HepG2 (cell line): ENCODE measurements around the gene TMEM35A. TPM values are rescaled to one million over a fixed set of nuclear protein-coding genes. Genes with fewer than 3 reads are reported as not detected.

Experiments used
- ATAC-seq: fragments of 200-7000 bp; cut with Tn5 transposase; 3 replicates; pipeline ENCODE4 v1.9.1; 2020; ENCODE audit warnings: mild to moderate bottlenecking, moderate library complexity
- BruUV-seq: library from RNA; stranded (reverse); fragments of 400-500 nt; replicated peaks from 2 replicates; lab custom pipeline; 2021; lab: Mats Ljungman, UMichigan
- CTCF ChIA-PET: fragments of 300-600 bp; formaldehyde crosslinking; extraction: SDS; loops from one replicate; lab custom pipeline; 2021; ENCODE audit warnings: low total read pairs, inconsistent platforms, low intra/inter-chr PET ratio; lab: Yijun Ruan, JAX
- POLR2A ChIA-PET: fragments of 350-600 bp; sonication (Branson Sonifier 250); formaldehyde crosslinking; loops from one replicate; lab custom pipeline; 2020; ENCODE audit warnings: antibody characterized with exemption, inconsistent platforms; lab: Yijun Ruan, JAX
- DNase-seq: peaks from one replicate; pipeline ENCODE4 v3.0.0-alpha.2; 2015; ENCODE audit warnings: low spot score
- FAIRE-seq: peaks from 3 replicates; lab custom pipeline; 2011; peaks lifted over from hg19 to GRCh38; lab: Jason Lieb, UNC
- H2AFZ ChIP-seq: one replicate; pipeline ENCODE4 v1.6.1; 2011; ENCODE audit warnings: low read length, inconsistent platforms
- H3K27ac ChIP-seq: fragments of 300-600 bp; 3 replicates; pipeline ENCODE4 v1.8.0; 2011; ENCODE audit warnings: mixed run types, mild to moderate bottlenecking, mixed read lengths, low read length, inconsistent platforms; ENCODE audit not compliant: insufficient read depth; ENCODE audit errors: extremely low read length
- H3K27me3 ChIP-seq, 2 experiments: fragments of 200-600 bp in 1 of 2; 2 replicates in 1 of 2; 3 replicates in 1 of 2; pipeline versions ENCODE4 v1.6.0 to v1.8.0; 2011; ENCODE audit warnings: low read length in 2 of 2, mild to moderate bottlenecking in 2 of 2, moderate library complexity in 2 of 2, inconsistent platforms in 1 of 2; ENCODE audit not compliant: insufficient read depth in 2 of 2, control insufficient read depth in 1 of 2
- H3K36me3 ChIP-seq, 2 experiments: fragments of 200-600 bp in 1 of 2; replicated peaks in 1 of 2; 2 replicates in 1 of 2; 3 replicates in 1 of 2; pipeline versions ENCODE4 v1.5.1 to v1.8.0; 2011; ENCODE audit warnings: low read length in 2 of 2, inconsistent platforms in 1 of 2; ENCODE audit not compliant: insufficient read depth in 2 of 2, control insufficient read depth in 1 of 2
- H3K4me1 ChIP-seq: 2 replicates; pipeline ENCODE4 v1.5.1; 2012; ENCODE audit warnings: low read length, inconsistent platforms; ENCODE audit not compliant: insufficient read depth
- H3K4me2 ChIP-seq: 2 replicates; pipeline ENCODE4 v1.6.0; 2011; ENCODE audit warnings: low read depth, low read length, inconsistent platforms
- H3K4me3 ChIP-seq, 3 experiments: fragments of 200-600 bp in 1 of 3; sonication (generic), shearing (Covaris generic) in 1 of 3; replicated peaks in 1 of 3; 2 replicates each; pipeline ENCODE4 v1.5.1; 2011 to 2016; ENCODE audit warnings: low read length in 3 of 3, inconsistent platforms in 2 of 3, low read depth in 2 of 3, mild to moderate bottlenecking in 2 of 3, control low read depth in 1 of 3, mixed read lengths in 1 of 3; ENCODE audit not compliant: insufficient read depth in 1 of 3
- H3K79me2 ChIP-seq: one replicate; pipeline ENCODE4 v1.6.1; 2011; ENCODE audit warnings: low read length, inconsistent platforms; ENCODE audit not compliant: insufficient read depth
- H3K9ac ChIP-seq: 2 replicates; pipeline ENCODE4 v1.6.0; 2011; ENCODE audit warnings: mild to moderate bottlenecking, low read depth, low read length, inconsistent platforms; ENCODE audit not compliant: insufficient read depth
- H3K9me3 ChIP-seq: 2 replicates; pipeline ENCODE4 v1.5.1; 2012; ENCODE audit warnings: mild to moderate bottlenecking, low read length
- H4K20me1 ChIP-seq: 2 replicates; pipeline ENCODE4 v1.6.0; 2011; ENCODE audit warnings: inconsistent platforms, mild to moderate bottlenecking, low read length, moderate library complexity; ENCODE audit not compliant: insufficient read depth
- DR1 ChIP-seq: sonication (generic); formaldehyde crosslinking; IDR thresholded peaks from 2 replicates; pipeline ENCODE4 v1.8.0; 2021; ENCODE audit warnings: mild to moderate bottlenecking, missing genetic modification reagents, inconsistent platforms
- GABPB1 ChIP-seq: IDR thresholded peaks from 2 replicates; pipeline ENCODE4 v1.6.1; 2016; ENCODE audit warnings: mild to moderate bottlenecking, missing genetic modification reagents, moderate library complexity, missing compliant biosample characterization
- KMT2A ChIP-seq: sonication (generic); formaldehyde crosslinking; IDR thresholded peaks from 2 replicates; pipeline ENCODE4 v1.4.0; 2020; ENCODE audit warnings: missing genetic modification reagents
- PTBP1 ChIP-seq: fragments of 200-400 bp; formaldehyde crosslinking; IDR thresholded peaks from 2 replicates; pipeline ENCODE4 v1.6.1; 2018; ENCODE audit warnings: low read length, low read depth; ENCODE audit not compliant: poor library complexity, severe bottlenecking
- RARA ChIP-seq: IDR thresholded peaks from 2 replicates; pipeline ENCODE4 v1.6.1; 2016; ENCODE audit warnings: missing genetic modification reagents, missing compliant biosample characterization
- SNAI1 ChIP-seq: sonication (generic); formaldehyde crosslinking; IDR thresholded peaks from 2 replicates; pipeline ENCODE4 v1.5.0; 2020; ENCODE audit warnings: mild to moderate bottlenecking, missing genetic modification reagents, borderline replicate concordance
- ZBTB8A ChIP-seq: sonication (generic); formaldehyde crosslinking; IDR thresholded peaks from 2 replicates; pipeline ENCODE4 v1.4.0; 2020; ENCODE audit warnings: mild to moderate bottlenecking, low read depth, missing genetic modification reagents, borderline replicate concordance
- ZNF350 ChIP-seq: sonication (generic); formaldehyde crosslinking; IDR thresholded peaks from 2 replicates; pipeline ENCODE4 v1.4.0; 2020; ENCODE audit warnings: mild to moderate bottlenecking, low read depth, missing genetic modification reagents, borderline replicate concordance
- ZNF576 ChIP-seq: sonication (generic); formaldehyde crosslinking; IDR thresholded peaks from 2 replicates; pipeline ENCODE4 v1.4.0; 2020; ENCODE audit warnings: mild to moderate bottlenecking, missing genetic modification reagents
- ZNF609 ChIP-seq: sonication (generic); formaldehyde crosslinking; IDR thresholded peaks from 2 replicates; pipeline ENCODE4 v1.4.0; 2020; ENCODE audit warnings: mild to moderate bottlenecking, missing genetic modification reagents, borderline replicate concordance
- ZNF674 ChIP-seq: sonication (generic); formaldehyde crosslinking; IDR thresholded peaks from 2 replicates; pipeline ENCODE4 v1.5.0; 2020; ENCODE audit warnings: low read depth, mild to moderate bottlenecking, missing genetic modification reagents
- ZNF678 ChIP-seq: sonication (generic); formaldehyde crosslinking; IDR thresholded peaks from 2 replicates; pipeline ENCODE4 v1.4.0; 2020; ENCODE audit warnings: mild to moderate bottlenecking, missing genetic modification reagents
- ZSCAN30 ChIP-seq: sonication (generic); formaldehyde crosslinking; IDR thresholded peaks from 2 replicates; pipeline ENCODE4 v1.5.0; 2020; ENCODE audit warnings: mild to moderate bottlenecking, missing genetic modification reagents
- ZZZ3 ChIP-seq: sonication (generic); formaldehyde crosslinking; IDR thresholded peaks from 2 replicates; pipeline ENCODE4 v1.4.0; 2020; ENCODE audit warnings: missing genetic modification reagents, mild to moderate bottlenecking, borderline replicate concordance
- WGBS: methylation state at CpG from one replicate; pipeline ENCODE4 v1.1.6; 2017; ENCODE audit warnings: low lambda C conversion rate; 5-methylcytosine and 5-hydroxymethylcytosine counted together
- in situ Hi-C: cut with HindIII; loops from 2 replicates; pipeline ENCODE4 v1.10.0; 2017; ENCODE audit warnings: low pct_unique_long_range_greater_than_20kb; ENCODE audit not compliant: extremely low pct_ligation_motif_present
- intact Hi-C: fragments of 100-400 bp; cut with micrococcal nuclease; formaldehyde crosslinking; loops from one replicate; pipeline ENCODE4 v1.10.0; 2022; ENCODE audit not compliant: unreplicated experiment
- polyA plus RNA-seq, 8 experiments: library from polyadenylated mRNA; depleted of rRNA in 3 of 8; stranded (reverse) in 7 of 8; unstranded in 1 of 8; fragments of >200 nt; fragmentation: Illumina TruSeq in 4 of 8; extraction: Trizol in 4 of 8; gene quantifications; 2 replicates each; pipeline versions ENCODE4 v1.2.1 to v1.2.3, GENCODE V29; 2011 to 2016; ENCODE audit warnings: low read depth in 4 of 8, missing spikeins in 1 of 8, mixed read lengths in 1 of 8; ENCODE audit not compliant: insufficient read depth in 1 of 8
- total RNA-seq, 5 experiments: library from RNA; depleted of rRNA; stranded (reverse); fragments of >200 nt; fragmentation: Illumina TruSeq; extraction: Trizol; gene quantifications; 2 replicates each; pipeline ENCODE4 v1.2.3, GENCODE V29; 2016; ENCODE audit warnings: low read depth in 1 of 5

Gene TMEM35A
- total and polyA plus RNA-seq, 2 of the 13 experiments (the other 11 are each of a cell fraction or from before 2014, with no cell fraction given): 0.03 TPM; not detected in 1

GRCh38 chrX:101081231-101081630 lies 2.6 kb downstream of the TMEM35A start:
- Histone ChIP-seq H3K27ac (no peak overlapping the region), H3K79me2 (no peaks in the 10 kb centered on the region), H3K36me3 (no peaks in the 10 kb centered on the region), H3K4me3 (no peak overlapping the region), H2AFZ (no peak overlapping the region), H3K9me3 (no peaks in the 10 kb centered on the region), H4K20me1 (no peaks in the 10 kb centered on the region), H3K4me2 (no peak overlapping the region), H3K27me3 (no peaks in the 10 kb centered on the region)
- WGBS: 0% methylated on average over 1 of the region's 3 CpGs
- no peak for DNase-seq
- no peak for ATAC-seq
- intact Hi-C loops (no loop called here), in situ Hi-C loops (no loop called here)
- CTCF ChIA-PET: no interaction called here
- no TSS peak for BruUV-seq
- TF ChIP-seq ZNF674 (CRISPR knock-in tag): no peak
- TF ChIP-seq, all 625 proteins: peak for 0
- no peak overlapping the region for H3K9ac ChIP-seq
- FAIRE-seq: no peak
- POLR2A ChIA-PET: no interaction called here
- no peaks in the 10 kb centered on the region for H3K4me1 ChIP-seq

- no peak overlapping the region for H3K27ac ChIP-seq
- no peak for TF ChIP-seq ZNF609 (CRISPR knock-in tag)
- no peak for TF ChIP-seq ZNF678
- TF ChIP-seq ZZZ3 (CRISPR knock-in tag): no peak
- no peak for TF ChIP-seq KMT2A
- TF ChIP-seq SNAI1 (CRISPR knock-in tag): no peak
- TF ChIP-seq RARA (CRISPR knock-in tag): no peak
- TF ChIP-seq ZNF350 (CRISPR knock-in tag): no peak
- TF ChIP-seq PTBP1: no peak
- no peak for TF ChIP-seq ZNF576
- no peak for TF ChIP-seq DR1 (CRISPR knock-in tag)
- no peak for TF ChIP-seq ZSCAN30 (CRISPR knock-in tag)
- no peak for TF ChIP-seq GABPB1
- no peak for TF ChIP-seq ZBTB8A
- FAIRE-seq: no peak
- H3K36me3 ChIP-seq: no peaks in the 10 kb centered on the region
- H3K4me3 ChIP-seq: no peak overlapping the region
- no peak overlapping the region for H3K9ac ChIP-seq
- H3K9me3 ChIP-seq: no peaks in the 10 kb centered on the region
- intact Hi-C loops: no loop called here
- ChIA-PET CTCF (no interaction called here), POLR2A (no interaction called here)
- no peak overlapping the region for H3K4me2 ChIP-seq
- H2AFZ ChIP-seq: no peak overlapping the region
- BruUV-seq: no TSS peak
- DNase-seq: no peak
- WGBS: 0% methylated on average over 1 of the region's 1 CpG
- no peaks in the 10 kb centered on the region for H4K20me1 ChIP-seq
- H3K79me2 ChIP-seq: no peaks in the 10 kb centered on the region
- no peaks in the 10 kb centered on the region for H3K27me3 ChIP-seq
- in situ Hi-C loops: no loop called here
- ATAC-seq: no peak
- no peaks in the 10 kb centered on the region for H3K4me1 ChIP-seq
Observed at GRCh38 chrX:101091817-101092216, 13.1 kb downstream of the TMEM35A start.
